ENCODE measurements around the gene MCRIP1.

DNA sequence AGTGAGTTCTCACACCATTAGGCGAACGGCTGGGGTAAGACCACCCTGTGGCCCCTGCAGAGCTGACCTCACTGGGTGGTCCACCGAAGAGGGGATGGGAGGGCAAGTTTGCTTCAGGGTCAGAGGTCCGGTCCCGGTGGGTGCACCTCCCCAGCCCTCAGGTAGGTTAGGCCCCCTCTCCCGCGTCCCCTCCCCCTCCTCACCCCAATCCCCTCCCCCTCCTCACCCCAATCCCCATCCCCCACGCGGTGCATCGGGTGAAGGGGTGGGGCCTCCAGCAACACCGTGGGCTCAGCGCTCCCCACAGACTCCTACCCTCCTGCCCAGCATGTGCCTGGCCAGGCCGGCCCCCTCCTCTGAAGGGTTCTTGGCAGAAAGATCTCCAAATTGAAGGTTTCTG lies 13.4 kb downstream of the MCRIP1 start:
- no peak for TF ChIP-seq POLR2AphosphoS5 (IDR thresholded peaks at IDR 0.05)
- TF ChIP-seq, protein P1, sequence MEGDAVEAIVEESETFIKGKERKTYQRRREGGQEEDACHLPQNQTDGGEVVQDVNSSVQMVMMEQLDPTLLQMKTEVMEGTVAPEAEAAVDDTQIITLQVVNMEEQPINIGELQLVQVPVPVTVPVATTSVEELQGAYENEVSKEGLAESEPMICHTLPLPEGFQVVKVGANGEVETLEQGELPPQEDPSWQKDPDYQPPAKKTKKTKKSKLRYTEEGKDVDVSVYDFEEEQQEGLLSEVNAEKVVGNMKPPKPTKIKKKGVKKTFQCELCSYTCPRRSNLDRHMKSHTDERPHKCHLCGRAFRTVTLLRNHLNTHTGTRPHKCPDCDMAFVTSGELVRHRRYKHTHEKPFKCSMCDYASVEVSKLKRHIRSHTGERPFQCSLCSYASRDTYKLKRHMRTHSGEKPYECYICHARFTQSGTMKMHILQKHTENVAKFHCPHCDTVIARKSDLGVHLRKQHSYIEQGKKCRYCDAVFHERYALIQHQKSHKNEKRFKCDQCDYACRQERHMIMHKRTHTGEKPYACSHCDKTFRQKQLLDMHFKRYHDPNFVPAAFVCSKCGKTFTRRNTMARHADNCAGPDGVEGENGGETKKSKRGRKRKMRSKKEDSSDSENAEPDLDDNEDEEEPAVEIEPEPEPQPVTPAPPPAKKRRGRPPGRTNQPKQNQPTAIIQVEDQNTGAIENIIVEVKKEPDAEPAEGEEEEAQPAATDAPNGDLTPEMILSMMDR (IDR thresholded peaks at IDR 0.05), result no peak
- TF ChIP-seq POLR2A (IDR thresholded peaks at IDR 0.05), result no peak
- no peak for TF ChIP-seq EP300 (IDR thresholded peaks at IDR 0.05; ENCODE audit: low read depth)
